MCF 10A (cell line): ENCODE measurements around the gene SDK2. TPM values are rescaled to one million over a fixed set of nuclear protein-coding genes. Genes with fewer than 3 reads are reported as not detected.
"Not testable (repeated sequence)": the region's sequence is repeated elsewhere in the genome, so short reads cannot be mapped to it uniquely, and the experiment has no call there.

Experiments
- BruUV-seq: library from RNA; stranded (reverse); fragments of 400-500 nt; replicated peaks from 2 replicates; lab custom pipeline; 2021; lab: Mats Ljungman, UMichigan
- CTCF ChIA-PET: fragments of 300-600 bp; sonication (Branson Sonifier 250); formaldehyde crosslinking; extraction: SDS; loops from one replicate; lab custom pipeline; 2021; ENCODE audit warnings: antibody characterized with exemption, inconsistent platforms; lab: Yijun Ruan, JAX
- POLR2A ChIA-PET: fragments of 300-600, 350-650 bp; sonication (Branson Sonifier 250); formaldehyde crosslinking; extraction: SDS; loops from one replicate; lab custom pipeline; 2020; ENCODE audit warnings: antibody characterized with exemption, inconsistent platforms; lab: Yijun Ruan, JAX
- DNase-seq: peaks from one replicate; pipeline ENCODE4 v3.0.0-alpha.2; 2018; ENCODE audit not compliant: unreplicated experiment
- H3K27ac Mint-ChIP-seq: one replicate; pipeline ENCODE4 v1.8.0; 2022; ENCODE audit warnings: mild to moderate bottlenecking, low read depth, mixed read lengths; ENCODE audit not compliant: unreplicated experiment
- H3K27me3 Mint-ChIP-seq: one replicate; pipeline ENCODE4 v1.8.0; 2022; ENCODE audit warnings: mixed read lengths; ENCODE audit not compliant: insufficient read depth, unreplicated experiment
- H3K36me3 Mint-ChIP-seq: one replicate; pipeline ENCODE4 v1.8.0; 2022; ENCODE audit warnings: mild to moderate bottlenecking, moderate library complexity, mixed read lengths; ENCODE audit not compliant: insufficient read depth, unreplicated experiment
- H3K4me1 Mint-ChIP-seq: one replicate; pipeline ENCODE4 v1.8.0; 2022; ENCODE audit warnings: mixed read lengths; ENCODE audit not compliant: insufficient read depth, unreplicated experiment
- H3K4me3 Mint-ChIP-seq: one replicate; pipeline ENCODE4 v1.8.0; 2022; ENCODE audit warnings: mild to moderate bottlenecking, moderate library complexity, mixed read lengths; ENCODE audit not compliant: unreplicated experiment
- H3K9me3 Mint-ChIP-seq: one replicate; pipeline ENCODE4 v1.8.0; 2022; ENCODE audit warnings: mixed read lengths; ENCODE audit not compliant: unreplicated experiment
- intact Hi-C: fragments of 100-400 bp; cut with micrococcal nuclease; formaldehyde crosslinking; loops from 2 replicates; pipeline ENCODE4 v1.14.1; 2022
- total RNA-seq: library from RNA; stranded (reverse); gene quantifications from 2 replicates; pipeline ENCODE4 v1.2.3, GENCODE V29; 2022
- TF ChIP-seq, protein P1 (sequence below): fragments of 200-600 bp; IDR thresholded peaks from one replicate; pipeline ENCODE4 v1.8.0; 2022; ENCODE audit warnings: antibody characterized with exemption, mild to moderate bottlenecking; ENCODE audit not compliant: unreplicated experiment

SDK2 gene
- total RNA-seq, 1 experiment from 2014 or later, result not detected

- intact Hi-C loops, result loop anchor here (2.0 kb wide), 1 partner anchor 121 kb away; the partner anchor contains the start of gene COG1
- Mint-ChIP-seq H3K36me3 (peaks cover 7% of the 10 kb centered on the region), H3K27ac (no peak overlapping the region), H3K27me3 (no peaks in the 10 kb centered on the region), H3K4me1 (peaks cover 6% of the 10 kb centered on the region), H3K4me3 (no peak overlapping the region), H3K9me3 (no peaks in the 10 kb centered on the region)
- POLR2A ChIA-PET, result interaction anchor here (1.3 kb wide), 1 partner anchor 46 kb away, joined by 4 read pairs; no protein-coding TSS in a partner anchor
- TF ChIP-seq, protein P1, sequence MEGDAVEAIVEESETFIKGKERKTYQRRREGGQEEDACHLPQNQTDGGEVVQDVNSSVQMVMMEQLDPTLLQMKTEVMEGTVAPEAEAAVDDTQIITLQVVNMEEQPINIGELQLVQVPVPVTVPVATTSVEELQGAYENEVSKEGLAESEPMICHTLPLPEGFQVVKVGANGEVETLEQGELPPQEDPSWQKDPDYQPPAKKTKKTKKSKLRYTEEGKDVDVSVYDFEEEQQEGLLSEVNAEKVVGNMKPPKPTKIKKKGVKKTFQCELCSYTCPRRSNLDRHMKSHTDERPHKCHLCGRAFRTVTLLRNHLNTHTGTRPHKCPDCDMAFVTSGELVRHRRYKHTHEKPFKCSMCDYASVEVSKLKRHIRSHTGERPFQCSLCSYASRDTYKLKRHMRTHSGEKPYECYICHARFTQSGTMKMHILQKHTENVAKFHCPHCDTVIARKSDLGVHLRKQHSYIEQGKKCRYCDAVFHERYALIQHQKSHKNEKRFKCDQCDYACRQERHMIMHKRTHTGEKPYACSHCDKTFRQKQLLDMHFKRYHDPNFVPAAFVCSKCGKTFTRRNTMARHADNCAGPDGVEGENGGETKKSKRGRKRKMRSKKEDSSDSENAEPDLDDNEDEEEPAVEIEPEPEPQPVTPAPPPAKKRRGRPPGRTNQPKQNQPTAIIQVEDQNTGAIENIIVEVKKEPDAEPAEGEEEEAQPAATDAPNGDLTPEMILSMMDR, result no peak
- CTCF ChIA-PET, result interaction anchor here (0.6 to 1.0 kb wide), 5 partner anchors 20 to 114 kb away, joined by 3 to 6 read pairs (median 3); no protein-coding TSS in a partner anchor
- no peak for DNase-seq
- no TSS peak for BruUV-seq
These were observed 330.6 kb downstream of the SDK2 start for GRCh38 chr17:73313526-73314127.

- H3K4me3 Mint-ChIP-seq, H3K36me3 Mint-ChIP-seq, DNase-seq, BruUV-seq, H3K9me3 Mint-ChIP-seq, H3K27me3 Mint-ChIP-seq, H3K27ac Mint-ChIP-seq: not testable (repeated sequence)
- POLR2A ChIA-PET, result interaction anchor here (0.5 to 9.5 kb wide), 12 partner anchors 11 to 724 kb away, joined by 3 to 102 read pairs (median 4); a partner anchor contains a TSS
- CTCF ChIA-PET, result interaction anchor here (0.6 to 1.2 kb wide), 4 partner anchors 15 to 43 kb away, joined by 3 to 5 read pairs (median 4); no protein-coding TSS in a partner anchor
- intact Hi-C loops, result loop anchor here (2.0 kb wide), 1 partner anchor 120 kb away; the partner anchor contains the start of gene COG1
- peaks cover 12% of the 10 kb centered on the region for H3K4me1 Mint-ChIP-seq
These were observed 331.4 kb downstream of the SDK2 start for GRCh38 chr17:73312887-73313286.

- ChIA-PET CTCF (interaction anchor here (0.6 to 1.7 kb wide), 8 partner anchors 10 to 57 kb away, joined by 3 to 7 read pairs (median 4); no protein-coding TSS in a partner anchor), POLR2A (interaction anchor here (0.5 to 9.5 kb wide), 19 partner anchors 8 to 723 kb away, joined by 3 to 102 read pairs (median 4); a partner anchor contains a TSS)
- peak within 1 kb of the TSS; percentile 96 for H3K27ac Mint-ChIP-seq
- H3K4me1 Mint-ChIP-seq, result peaks cover 17% of the 10 kb centered on the region
- H3K4me3 Mint-ChIP-seq, result peak within 1 kb of the TSS; percentile 92
- peak; percentile 95 for DNase-seq
- TF ChIP-seq, protein P1, result no peak
- no peaks in the 10 kb centered on the region for H3K9me3 Mint-ChIP-seq
- no TSS peak for BruUV-seq
- no peaks in the 10 kb centered on the region for H3K27me3 Mint-ChIP-seq
- intact Hi-C loops, result loop anchor here (1.0 to 2.0 kb wide), 5 partner anchors 28 to 119 kb away; partner anchors contain the start of gene COG1
- H3K36me3 Mint-ChIP-seq, result peaks cover 9% of the 10 kb centered on the region
These were observed 332.2 kb downstream of the SDK2 start, which contains the start of gene CDC42EP4 for GRCh38 chr17:73311781-73312641. Gene CDC42EP4, minus strand, starts transcription at chr17:73312001. Its CDS starts 25,501 bp downstream, at chr17:73286500.

DNA sequence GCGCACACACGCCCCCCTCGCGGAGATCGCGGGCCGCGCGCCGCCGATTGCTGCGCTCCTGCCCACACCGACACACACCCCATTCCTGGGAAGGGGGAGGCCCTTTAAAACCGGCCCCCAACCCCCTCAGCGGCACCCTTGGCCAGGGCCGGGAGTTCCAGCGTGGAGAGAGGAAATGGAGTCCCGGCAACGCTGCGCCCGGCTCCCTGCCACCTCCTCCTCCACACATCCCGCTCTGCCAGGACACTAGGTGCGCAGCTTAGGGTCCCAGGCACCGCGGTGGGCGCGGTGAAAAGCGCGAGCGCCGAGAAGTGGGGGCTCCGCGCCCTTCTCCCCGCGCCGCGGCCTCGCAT lies 332.8 kb downstream of the SDK2 start:
- Mint-ChIP-seq H3K9me3 (no peaks in the 10 kb centered on the region), H3K27ac (peak overlapping the region; percentile 96), H3K36me3 (peaks cover 12% of the 10 kb centered on the region), H3K4me1 (peaks cover 23% of the 10 kb centered on the region), H3K27me3 (no peaks in the 10 kb centered on the region), H3K4me3 (peak overlapping the region; percentile 92)
- intact Hi-C loops, result loop anchor here (1.0 kb wide), 4 partner anchors 29 to 58 kb away; no protein-coding TSS in a partner anchor
- ChIA-PET CTCF (interaction anchor here (0.6 to 1.9 kb wide), 13 partner anchors 9 to 80 kb away, joined by 3 to 9 read pairs (median 5); a partner anchor contains a TSS), POLR2A (interaction anchor here (0.7 to 9.5 kb wide), 15 partner anchors 9 to 907 kb away, joined by 3 to 102 read pairs (median 4); a partner anchor contains a TSS)
- TF ChIP-seq, protein P1, result no peak
- no peak for DNase-seq
- TSS peak; percentile 22 for BruUV-seq
